COLO829 (cell line): ENCODE measurements around the gene M1AP.
"Not testable (repeated sequence)": the region's sequence is repeated elsewhere in the genome, so short reads cannot be mapped to it uniquely, and the experiment has no call there.

Experiments
- DNase-seq: peaks from one replicate; pipeline ENCODE4 v3.0.0; 2012; ENCODE audit warnings: low spot score

Gene M1AP

GRCh38 chr2:74564222-74564621 is 83.9 kb downstream of the M1AP start:
- DNase-seq, result no peak

GRCh38 chr2:74562126-74562775 is 85.9 kb downstream of the M1AP start:
- DNase-seq, result no peak

GRCh38 chr2:74561022-74561421 is 87.1 kb downstream of the M1AP start:
- DNase-seq, result not testable (repeated sequence)

- DNase-seq, result no peak
Measured at GRCh38 chr2:74560591-74560990, 87.5 kb downstream of the M1AP start.

DNA sequence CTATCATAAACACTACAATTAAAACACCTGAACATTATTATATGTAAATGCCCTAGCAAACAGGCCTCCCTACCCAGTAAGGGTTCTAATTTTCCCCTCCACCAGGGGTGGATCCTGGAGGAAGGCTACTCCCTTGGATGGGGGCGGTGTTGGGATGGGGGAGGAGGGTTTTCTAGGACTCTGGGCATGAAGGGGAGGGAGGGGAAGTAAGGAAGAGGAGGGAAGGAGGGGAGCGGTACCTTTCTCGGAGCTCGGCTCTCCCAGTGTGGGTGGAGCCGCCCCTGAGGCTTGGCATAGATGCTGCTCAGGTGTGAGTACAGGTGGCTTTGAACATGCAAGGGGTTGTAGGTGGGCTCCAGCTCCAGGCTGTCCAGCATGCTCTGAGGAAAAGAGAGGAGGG is 88.2 kb downstream of the M1AP start:
- DNase-seq, result no peak

DNA sequence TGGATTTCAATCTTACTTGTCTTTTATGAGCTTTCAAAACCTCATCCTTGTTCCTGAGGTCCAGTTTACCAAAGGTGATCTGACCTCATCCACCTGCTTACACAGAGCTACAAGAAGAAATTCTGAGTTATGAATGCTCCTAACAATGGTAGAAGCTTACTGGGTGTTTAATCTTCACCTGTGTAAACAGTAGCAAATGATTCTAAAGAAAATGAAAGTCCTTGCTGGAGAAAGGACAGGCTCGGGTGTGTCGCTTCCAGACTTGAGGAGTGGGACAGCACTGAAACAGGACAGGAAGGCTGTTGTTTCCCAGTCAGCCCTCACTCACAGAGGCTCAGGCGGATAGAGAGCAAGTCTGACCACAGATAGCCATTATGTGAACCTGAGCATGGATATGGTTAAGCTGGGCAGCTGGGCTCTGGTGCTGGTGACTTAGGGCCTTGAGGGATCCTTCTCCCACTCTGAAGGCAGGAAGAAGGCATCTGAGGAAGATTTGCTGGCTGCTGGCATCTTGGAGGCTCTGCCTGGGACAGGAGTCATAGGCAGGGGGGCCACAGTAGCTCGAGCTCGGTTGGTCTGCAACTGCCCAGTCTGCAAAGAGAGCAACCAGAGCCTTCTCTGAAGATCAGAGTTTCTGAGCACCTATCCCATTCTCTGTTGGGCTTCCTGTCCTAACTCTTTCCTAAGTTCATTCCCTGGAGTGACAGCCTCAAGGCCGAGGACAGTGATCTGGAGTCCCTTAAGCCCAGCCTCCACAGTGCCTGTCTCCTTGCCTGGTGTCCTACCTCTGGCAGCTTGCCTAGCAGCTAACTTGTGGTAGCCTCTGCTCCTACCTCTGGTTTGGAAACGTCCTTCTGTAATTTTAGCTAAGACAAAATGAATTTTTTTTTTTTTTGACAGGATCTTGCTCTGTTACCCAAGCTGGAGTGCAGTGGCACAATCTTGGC is 89.6 kb downstream of the M1AP start:
- DNase-seq, result no peak

- no peak for DNase-seq
Measured at GRCh38 chr2:74556831-74557370, 91.2 kb downstream of the M1AP start.

DNA sequence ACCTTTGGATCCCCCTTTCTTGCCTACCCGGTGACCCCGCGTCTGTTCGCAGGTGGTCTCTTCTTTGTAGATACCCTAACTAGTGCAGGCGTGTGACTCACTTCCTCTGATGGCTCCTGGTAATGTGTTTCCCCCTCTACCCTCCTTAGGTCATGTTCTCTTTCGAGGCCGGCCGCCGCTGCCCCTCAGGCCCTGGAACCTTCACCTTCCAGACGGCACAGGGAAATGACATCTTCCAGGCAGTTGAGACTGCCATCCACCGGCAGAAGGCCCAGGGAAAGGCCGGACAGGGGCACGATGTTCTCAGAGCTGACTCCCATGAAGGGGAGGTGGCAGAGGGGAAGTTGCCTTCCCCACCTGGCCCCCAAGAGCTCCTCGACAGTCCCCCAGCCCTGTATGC is 92.0 kb downstream of the M1AP start:
- DNase-seq, result no peak

DNA sequence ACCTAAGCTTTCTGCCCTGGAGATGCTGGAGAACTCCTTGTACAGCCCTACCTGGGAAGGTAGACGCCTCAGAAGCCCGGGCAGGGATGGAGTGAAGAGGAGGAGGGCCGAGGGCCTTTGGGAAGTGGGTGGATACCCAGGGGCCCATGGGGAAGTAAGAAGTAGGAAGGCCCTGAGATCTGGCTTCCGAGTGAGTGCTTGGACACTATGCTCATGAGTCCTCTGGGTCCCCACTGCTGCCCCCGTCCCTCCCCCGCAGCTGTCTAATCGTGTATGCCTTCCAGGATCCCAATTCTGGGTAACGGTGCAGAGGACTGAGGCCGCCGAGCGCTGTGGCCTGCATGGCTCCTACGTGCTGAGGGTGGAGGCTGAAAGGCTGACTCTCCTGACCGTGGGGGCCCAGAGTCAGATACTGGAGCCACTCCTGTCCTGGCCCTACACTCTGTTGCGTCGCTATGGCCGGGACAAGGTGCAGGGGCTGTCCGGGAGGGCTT is 92.5 kb downstream of the M1AP start:
- no peak for DNase-seq

- DNase-seq, result no peak
Measured at GRCh38 chr2:74554820-74555531, 93.2 kb downstream of the M1AP start.

GRCh38 chr2:74553892-74554819 is 94.0 kb downstream of the M1AP start, which contains the start of the genes DOK1 and LOXL3:
TSS of gene DOK1 (plus strand) at chr2:74554720. CDS start at chr2:74554755, 35 bp downstream.
TSS of gene LOXL3 (minus strand) at chr2:74553942. CDS start at chr2:74552634, 1,308 bp downstream.
- DNase-seq, result peak; percentile 81

- no peak for DNase-seq
Measured at GRCh38 chr2:74552914-74553811, 95.0 kb downstream of the M1AP start.

GRCh38 chr2:74551942-74552913 is 95.9 kb downstream of the M1AP start:
- DNase-seq, result no peak

DNA sequence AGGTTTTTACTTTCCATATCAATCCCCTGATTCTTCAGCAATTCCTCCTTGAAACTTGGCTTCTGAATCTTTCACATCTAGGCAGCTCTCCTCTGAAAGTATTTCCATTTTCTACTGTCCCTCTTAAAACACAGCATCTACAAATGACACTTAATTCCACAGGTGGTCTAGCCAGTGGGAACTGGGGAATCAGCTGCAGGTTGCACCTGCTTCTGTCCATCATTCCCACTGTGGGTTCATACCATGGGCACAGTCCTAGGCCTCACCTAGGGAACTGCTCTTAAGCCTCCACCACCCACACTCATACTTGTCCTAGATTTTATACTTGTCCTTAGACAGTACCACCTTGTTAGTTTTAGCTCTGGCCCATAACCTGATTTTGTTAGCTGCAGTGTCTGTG is 96.6 kb downstream of the M1AP start:
- DNase-seq, result no peak

DNA sequence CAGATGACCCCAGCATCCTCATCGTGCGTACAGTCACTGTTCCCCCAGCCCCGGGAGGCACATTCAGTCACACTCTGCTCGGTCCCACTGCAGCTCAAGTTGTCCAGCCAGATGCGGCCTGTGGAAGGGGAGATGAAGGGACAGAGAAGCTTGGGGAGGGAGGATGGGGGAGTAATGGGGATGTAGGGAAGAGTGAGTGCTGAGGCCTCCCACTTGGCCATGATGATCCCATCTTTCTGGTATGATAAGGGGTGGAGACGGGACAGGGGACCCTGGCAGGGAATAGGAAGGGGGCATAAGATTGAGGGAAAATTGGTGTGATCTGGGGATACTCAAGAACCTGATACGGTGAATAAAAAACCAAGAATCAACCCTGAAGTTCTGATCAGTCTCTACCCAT is 97.9 kb downstream of the M1AP start:
- no peak for DNase-seq

- DNase-seq, result peak; percentile 73
Measured at GRCh38 chr2:74548900-74549826, 99.0 kb downstream of the M1AP start.

- DNase-seq, result peak; percentile 33
Measured at GRCh38 chr2:74548285-74548899, 99.7 kb downstream of the M1AP start.
